Upper lobe of left lung (tissue), 6 donors: ENCODE measurements around the gene C2CD4D. TPM values are rescaled to one million over a fixed set of nuclear protein-coding genes. Genes with fewer than 3 reads are reported as not detected.

ENCODE experiments used
- ATAC-seq, 2 donors: fragments of 200-7000 bp; cut with Tn5 transposase; one replicate each; pipeline ENCODE4 v1.9.1; 2022; ENCODE audit warnings: mild to moderate bottlenecking in 2 of 2, moderate library complexity in 2 of 2; ENCODE audit not compliant: low FRiP score in 2 of 2
- DNase-seq, 2 donors: peaks; one replicate each; pipeline ENCODE4 v3.0.0-alpha.2; 2019 to 2020
- H3K27ac ChIP-seq, 4 donors: fragments of 200-600 bp; sonication (generic); one replicate each; pipeline ENCODE4 v1.5.1; 2016 to 2019
- H3K27me3 ChIP-seq, 4 donors: fragments of 200-600 bp; sonication (generic); one replicate each; pipeline ENCODE4 v1.5.1; 2017 to 2019
- H3K36me3 ChIP-seq, 4 donors: fragments of 200-600 bp; sonication (generic); one replicate each; pipeline ENCODE4 v1.5.1; 2016 to 2019
- H3K4me1 ChIP-seq, 4 donors: fragments of 200-600 bp; sonication (generic); one replicate each; pipeline ENCODE4 v1.5.1; 2018 to 2019
- H3K4me3 ChIP-seq, 4 donors: fragments of 200-600 bp; sonication (generic); one replicate each; pipeline ENCODE4 v1.5.1; 2017 to 2019; ENCODE audit warnings: mild to moderate bottlenecking in 2 of 4, moderate library complexity in 1 of 4
- H3K9me3 ChIP-seq, 4 donors: fragments of 200-600 bp; sonication (generic); one replicate each; pipeline ENCODE4 v1.5.1; 2018 to 2019
- EP300 ChIP-seq, 4 donors: sonication (generic); formaldehyde crosslinking; IDR thresholded peaks; one replicate each; pipeline ENCODE4 v1.5.1; 2017; ENCODE audit warnings: antibody characterized with exemption in 4 of 4, control low read depth in 2 of 4
- POLR2A ChIP-seq, 4 donors: fragments of 450-650 bp; IDR thresholded peaks; one replicate each; pipeline ENCODE4 v1.5.1; 2016 to 2017; ENCODE audit warnings: antibody characterized with exemption in 4 of 4, mild to moderate bottlenecking in 2 of 4
- POLR2AphosphoS5 ChIP-seq, 2 donors: sonication (generic); formaldehyde crosslinking; IDR thresholded peaks; one replicate each; pipeline ENCODE4 v1.5.1; 2017; ENCODE audit warnings: antibody characterized with exemption in 2 of 2
- WGBS, 2 donors: methylation state at CpG; one replicate each; pipeline ENCODE4 v1.1.5; 2017 to 2018; 5-methylcytosine and 5-hydroxymethylcytosine counted together
- total RNA-seq, 6 donors: library from RNA; depleted of rRNA in 4 of 6; stranded (reverse); fragments of >200 nt in 4 of 6; gene quantifications; one replicate each; pipeline versions ENCODE4 v1.1.0 to v1.2.1, GENCODE V29; 2016 to 2021
- TF ChIP-seq, protein P1 (sequence below), 6 experiments: fragments of 450-650 bp in 4 of 6; fragments of 200-600 bp in 2 of 6; sonication (generic) in 2 of 6; IDR thresholded peaks; one replicate each; pipeline ENCODE4 v1.5.1; 2016 to 2019; ENCODE audit warnings: antibody characterized with exemption in 6 of 6
- donor health status: DM: no; HTN: no; CAD: no; lungs with moderate emphysema.
- donor health status: DM: no; HTN: yes; CAD: no; lungs with severe emphysema.

C2CD4D gene
- total RNA-seq, 6 donors from 2014 or later: 0.29 to 3.6 (median 0.78) TPM; not detected in 2

DNA sequence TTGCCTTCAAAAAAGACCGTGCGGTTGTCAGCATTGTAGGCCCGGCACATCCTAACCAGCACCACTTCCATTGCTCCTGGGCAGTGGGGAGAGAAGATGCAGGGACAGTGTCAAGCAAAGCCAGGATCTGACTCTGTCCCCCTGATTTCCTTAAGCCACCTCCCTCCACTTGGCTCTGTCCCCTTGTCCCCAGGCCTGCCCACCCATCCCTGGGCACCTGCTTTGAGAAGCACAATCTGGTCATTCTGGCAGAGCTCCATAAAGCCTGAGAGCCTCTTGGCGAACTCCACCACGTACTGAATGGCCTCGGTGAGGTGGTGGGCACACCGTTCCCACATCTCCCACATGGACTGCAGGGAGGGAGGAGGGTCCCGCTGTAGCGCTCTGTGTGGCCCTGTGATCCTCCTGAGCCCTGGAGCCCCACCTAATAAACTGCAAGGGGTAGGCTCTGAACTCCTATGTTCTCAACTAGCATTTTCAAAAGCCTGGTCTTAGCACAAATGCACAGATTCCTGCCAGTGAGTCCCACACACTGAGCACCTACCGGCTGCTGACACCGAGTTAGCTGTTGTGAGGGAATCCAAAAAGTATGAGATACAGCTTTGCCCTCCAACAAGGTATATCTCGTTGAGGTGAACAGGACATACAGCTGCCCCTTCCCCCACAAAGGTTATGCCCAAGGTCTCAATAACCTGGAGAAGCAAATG lies 26.2 kb downstream of the C2CD4D start:
- Histone ChIP-seq H3K4me1 (no peaks in the 10 kb centered on the region), H3K27ac (no peak overlapping the region), H3K9me3 (no peaks in the 10 kb centered on the region), H3K27me3 (no peaks in the 10 kb centered on the region), H3K4me3 (no peak overlapping the region), H3K36me3 (peaks cover 0 to 3% (median 0%) of the 10 kb centered on the region in 4 donors)
- ATAC-seq (no peak), DNase-seq (no peak)
- 85% methylated on average over 11 to 12 of the region's 12 CpGs for WGBS, 2 donors
- TF ChIP-seq POLR2A (IDR thresholded peaks at IDR 0.05): no peak
- TF ChIP-seq, protein P1, sequence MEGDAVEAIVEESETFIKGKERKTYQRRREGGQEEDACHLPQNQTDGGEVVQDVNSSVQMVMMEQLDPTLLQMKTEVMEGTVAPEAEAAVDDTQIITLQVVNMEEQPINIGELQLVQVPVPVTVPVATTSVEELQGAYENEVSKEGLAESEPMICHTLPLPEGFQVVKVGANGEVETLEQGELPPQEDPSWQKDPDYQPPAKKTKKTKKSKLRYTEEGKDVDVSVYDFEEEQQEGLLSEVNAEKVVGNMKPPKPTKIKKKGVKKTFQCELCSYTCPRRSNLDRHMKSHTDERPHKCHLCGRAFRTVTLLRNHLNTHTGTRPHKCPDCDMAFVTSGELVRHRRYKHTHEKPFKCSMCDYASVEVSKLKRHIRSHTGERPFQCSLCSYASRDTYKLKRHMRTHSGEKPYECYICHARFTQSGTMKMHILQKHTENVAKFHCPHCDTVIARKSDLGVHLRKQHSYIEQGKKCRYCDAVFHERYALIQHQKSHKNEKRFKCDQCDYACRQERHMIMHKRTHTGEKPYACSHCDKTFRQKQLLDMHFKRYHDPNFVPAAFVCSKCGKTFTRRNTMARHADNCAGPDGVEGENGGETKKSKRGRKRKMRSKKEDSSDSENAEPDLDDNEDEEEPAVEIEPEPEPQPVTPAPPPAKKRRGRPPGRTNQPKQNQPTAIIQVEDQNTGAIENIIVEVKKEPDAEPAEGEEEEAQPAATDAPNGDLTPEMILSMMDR (IDR thresholded peaks at IDR 0.05): no peak
- TF ChIP-seq POLR2AphosphoS5 (IDR thresholded peaks at IDR 0.05): no peak
- TF ChIP-seq EP300 (IDR thresholded peaks at IDR 0.05): no peak

DNA sequence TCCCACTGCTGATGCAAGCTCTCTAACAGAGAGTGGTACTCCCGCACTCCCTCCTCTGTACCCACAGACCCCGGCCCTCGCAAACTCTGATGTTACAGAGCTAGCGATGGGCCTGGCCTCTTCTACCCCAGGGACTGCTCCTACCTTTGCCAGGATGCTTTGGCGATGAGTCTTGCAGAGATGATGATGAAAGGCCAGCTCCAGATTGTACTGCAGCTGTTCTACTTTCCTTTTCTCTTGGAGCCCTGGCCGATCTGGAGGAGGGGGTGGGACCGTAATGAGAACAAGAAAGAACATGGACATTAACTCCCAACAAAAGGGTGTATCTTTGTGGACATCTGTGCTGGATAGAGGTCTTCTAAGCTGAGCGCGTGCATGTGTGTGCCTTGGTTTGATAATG lies 28.4 kb downstream of the C2CD4D start:
- no peak overlapping the region for H3K4me3 ChIP-seq
- 90 to 95% methylated on average over 9 of the region's 9 CpGs for WGBS, 2 donors
- DNase-seq: no peak

GRCh38 chr1:151809985-151810556 lies 29.5 kb downstream of the C2CD4D start:
- no peak for ATAC-seq
- H3K36me3 ChIP-seq: peaks cover 0 to 3% (median 0%) of the 10 kb centered on the region in 4 donors

More for the DNA sequence above, 28.4 kb downstream of the C2CD4D start:
- H3K36me3 ChIP-seq: peaks cover 0 to 3% (median 0%) of the 10 kb centered on the region in 4 donors
- H3K27ac ChIP-seq: no peak overlapping the region
- no peaks in the 10 kb centered on the region for H3K9me3 ChIP-seq
- TF ChIP-seq EP300 (IDR thresholded peaks at IDR 0.05) (no peak), POLR2A (IDR thresholded peaks at IDR 0.05) (no peak), POLR2AphosphoS5 (IDR thresholded peaks at IDR 0.05) (no peak)
- TF ChIP-seq, protein P1 (IDR thresholded peaks at IDR 0.05): no peak
- no peaks in the 10 kb centered on the region for H3K27me3 ChIP-seq
- H3K4me1 ChIP-seq: no peaks in the 10 kb centered on the region
- ATAC-seq: peak in 1 of 2 donors; percentile 44

DNA sequence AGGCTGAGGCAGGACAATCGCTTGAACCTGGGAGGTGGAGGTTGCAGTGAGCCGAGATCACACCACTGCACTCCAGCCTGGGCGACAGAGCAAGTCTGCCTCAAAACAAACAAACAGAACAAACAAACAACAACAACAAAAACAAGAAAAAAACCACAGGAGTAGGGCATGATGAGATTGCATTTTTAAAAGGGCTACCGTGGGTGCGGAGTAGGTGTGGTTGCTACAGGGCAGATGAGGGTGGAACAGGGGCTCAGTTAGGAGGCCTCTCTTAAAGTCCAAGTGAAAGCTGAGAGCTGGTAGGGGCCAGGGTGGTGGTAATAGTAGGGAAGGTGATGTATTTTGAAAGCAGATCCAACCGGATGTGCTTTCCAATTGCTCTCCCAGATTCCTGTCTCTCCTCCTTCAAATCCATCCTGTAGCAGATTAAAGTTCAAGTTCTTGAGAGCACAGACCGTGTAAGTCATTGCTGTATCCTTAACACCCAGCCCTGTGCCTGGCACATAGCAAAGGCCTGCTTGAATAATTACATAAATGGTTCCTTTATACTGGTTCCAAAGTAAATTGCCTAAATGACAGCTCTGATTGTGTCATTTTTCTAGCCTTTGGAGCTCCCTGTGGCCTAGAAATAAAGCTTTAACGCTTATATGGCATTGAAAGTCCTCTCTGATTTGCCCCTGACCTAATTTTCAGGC lies 30.2 kb downstream of the C2CD4D start:
- H3K36me3 ChIP-seq: peaks cover 0 to 3% (median 0%) of the 10 kb centered on the region in 4 donors
- no peaks in the 10 kb centered on the region for H3K9me3 ChIP-seq
- H3K27me3 ChIP-seq: no peaks in the 10 kb centered on the region
- H3K4me1 ChIP-seq: no peaks in the 10 kb centered on the region
- 71% methylated on average over 8 of the region's 8 CpGs for WGBS, 2 donors
- ATAC-seq (no peak), DNase-seq (no peak)
- H3K27ac ChIP-seq: no peak overlapping the region
- no peak overlapping the region for H3K4me3 ChIP-seq
- TF ChIP-seq POLR2A (IDR thresholded peaks at IDR 0.05): no peak
- no peak for TF ChIP-seq POLR2AphosphoS5 (IDR thresholded peaks at IDR 0.05)
- TF ChIP-seq, protein P1 (IDR thresholded peaks at IDR 0.05): no peak
- no peak for TF ChIP-seq EP300 (IDR thresholded peaks at IDR 0.05)

More at GRCh38 chr1:151809985-151810556, 29.5 kb downstream of the C2CD4D start:
- Histone ChIP-seq H3K4me1 (no peaks in the 10 kb centered on the region), H3K27ac (no peak overlapping the region), H3K9me3 (no peaks in the 10 kb centered on the region), H3K27me3 (no peaks in the 10 kb centered on the region), H3K4me3 (no peak overlapping the region)
- TF ChIP-seq, protein P1 (IDR thresholded peaks at IDR 0.05): no peak
- TF ChIP-seq POLR2AphosphoS5 (IDR thresholded peaks at IDR 0.05) (no peak), EP300 (IDR thresholded peaks at IDR 0.05) (no peak), POLR2A (IDR thresholded peaks at IDR 0.05) (no peak)
- DNase-seq: no peak
- WGBS, 2 donors: 96 to 98% methylated on average over 1 of the region's 1 CpG
